Measurements from ENCODE around the gene SPATA2L.

Gene SPATA2L

DNA sequence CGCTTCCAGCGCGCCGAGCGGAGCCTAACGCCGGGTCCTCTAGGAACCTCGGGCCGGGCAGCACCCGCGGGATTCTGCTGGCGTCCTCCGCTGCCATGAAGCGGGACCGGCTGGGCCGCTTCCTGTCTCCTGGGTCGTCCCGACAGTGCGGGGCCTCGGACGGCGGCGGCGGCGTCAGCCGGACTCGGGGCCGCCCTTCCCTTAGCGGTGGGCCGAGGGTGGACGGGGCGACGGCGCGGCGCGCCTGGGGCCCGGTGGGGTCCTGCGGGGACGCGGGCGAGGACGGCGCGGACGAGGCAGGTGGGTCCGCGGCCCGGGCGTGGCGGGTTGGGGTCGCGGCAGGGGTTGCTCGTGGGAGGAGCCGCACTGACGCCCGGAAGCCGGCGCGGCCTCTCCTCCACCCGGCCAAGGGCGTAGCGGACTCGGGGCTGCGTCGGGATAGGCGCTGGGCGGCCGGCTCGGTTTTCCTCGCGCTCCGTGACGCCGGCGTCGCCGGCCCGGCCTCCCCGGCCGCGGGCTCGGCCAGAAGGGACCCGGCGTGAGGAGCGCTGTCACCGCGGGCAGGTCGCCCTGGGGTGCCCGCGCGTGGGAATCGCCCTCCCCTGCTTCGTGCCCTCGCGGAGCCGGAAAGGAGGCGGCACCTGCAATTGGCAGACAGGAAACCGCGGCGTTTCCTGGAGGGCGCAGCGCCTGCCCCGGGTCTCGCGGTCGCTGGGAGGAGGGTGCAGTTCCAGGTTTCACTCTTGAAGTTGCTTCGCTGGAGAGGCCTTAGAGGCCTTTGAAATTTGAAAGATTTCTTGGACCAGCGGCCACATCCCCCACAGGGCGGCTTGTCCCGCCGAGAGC lies 20.3 kb upstream of the SPATA2L start:
- H3K9me3 ChIP-seq (ENCODE audit: low read length): no peaks in the 10 kb centered on the region
- H3K4me3 ChIP-seq (ENCODE audit: low read length): peak overlapping the region; percentile 75
- H2AFZ ChIP-seq (ENCODE audit: low read depth, low read length): peak overlapping the region; percentile 73

DNA sequence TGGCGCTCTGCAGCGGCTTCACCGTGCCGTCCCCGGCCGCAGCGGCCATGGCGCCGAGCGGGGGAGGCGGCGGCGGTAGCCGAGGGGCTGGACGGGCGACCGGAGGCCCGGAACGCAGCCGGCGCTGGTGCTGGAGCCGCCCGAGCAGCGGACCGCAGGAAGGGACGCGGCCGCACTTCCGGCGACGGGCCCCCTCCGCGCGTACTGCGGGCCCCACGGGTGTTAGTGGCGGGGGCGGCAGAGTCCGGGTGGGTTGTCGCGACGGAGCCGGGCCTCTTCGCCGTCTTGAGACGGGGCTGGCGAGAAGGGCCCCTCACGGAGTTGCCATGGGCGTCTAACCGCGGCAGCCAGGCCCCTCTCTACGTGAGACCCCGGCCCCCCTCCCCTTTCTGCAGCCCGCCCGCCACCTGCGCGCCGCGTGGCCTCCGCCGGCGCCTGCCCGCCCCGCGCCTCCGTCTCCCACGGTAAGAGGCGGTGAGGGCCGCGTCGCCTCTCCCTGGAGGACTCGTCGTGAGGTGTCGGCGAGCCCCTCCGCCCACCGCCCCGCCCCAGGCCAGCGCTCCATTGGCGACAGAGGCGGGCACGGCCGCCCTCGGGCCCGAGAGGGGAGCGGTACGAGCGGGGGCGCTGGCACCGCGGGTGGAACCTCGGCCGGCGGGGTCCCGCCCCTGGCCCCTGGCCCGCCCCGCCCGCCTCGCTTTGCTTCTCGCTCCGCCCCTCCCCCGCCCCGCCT lies 19.5 kb upstream of the SPATA2L start, which contains the start of the genes VPS9D1 and ZNF276:
TSS of gene VPS9D1 (minus strand) at position 86 of the 733 bp plus-strand sequence. CDS start at position 49, 37 bp downstream.
TSS of gene ZNF276 (plus strand) at position 725 of the 733 bp plus-strand sequence. CDS start 104 bp downstream, outside the sequence.
- H3K27me3 ChIP-seq (ENCODE audit: insufficient read depth, low read length): no peaks in the 10 kb centered on the region
- peak within 1 kb of the TSS; percentile 75 for H3K4me3 ChIP-seq (ENCODE audit: low read length)
- H3K9me3 ChIP-seq (ENCODE audit: low read length): no peaks in the 10 kb centered on the region
- peaks cover 18% of the 10 kb centered on the region for H3K36me3 ChIP-seq (ENCODE audit: insufficient read depth, low read length)
- peaks cover 19% of the 10 kb centered on the region for H3K4me1 ChIP-seq (ENCODE audit: insufficient read depth, low read length)
- peak within 1 kb of the TSS; percentile 75 for H2AFZ ChIP-seq (ENCODE audit: low read depth, low read length)

More for the DNA sequence above, 20.3 kb upstream of the SPATA2L start:
- Histone ChIP-seq H3K36me3 (ENCODE audit: insufficient read depth, low read length) (peaks cover 19% of the 10 kb centered on the region), H3K27me3 (ENCODE audit: insufficient read depth, low read length) (no peaks in the 10 kb centered on the region), H3K4me1 (ENCODE audit: insufficient read depth, low read length) (peaks cover 19% of the 10 kb centered on the region)

DNA sequence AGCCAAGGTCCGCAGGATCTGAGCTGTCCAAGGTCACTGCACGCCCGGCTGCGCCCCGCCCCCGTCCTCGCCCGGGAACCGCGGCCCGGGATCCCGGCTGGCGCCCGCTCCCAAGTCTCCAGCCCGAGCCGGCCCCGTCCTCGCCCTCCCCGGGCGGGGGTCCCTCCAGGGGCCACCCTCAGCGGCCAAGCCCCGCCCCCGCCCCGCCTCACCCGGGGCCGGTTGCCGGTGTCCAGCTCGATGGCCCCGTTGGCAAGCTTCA lies 19.0 kb upstream of the SPATA2L start:
- Histone ChIP-seq H2AFZ (ENCODE audit: low read depth, low read length) (peak overlapping the region; percentile 75), H3K9me3 (ENCODE audit: low read length) (no peaks in the 10 kb centered on the region), H3K27me3 (ENCODE audit: insufficient read depth, low read length) (no peaks in the 10 kb centered on the region), H3K4me1 (ENCODE audit: insufficient read depth, low read length) (peaks cover 19% of the 10 kb centered on the region), H3K36me3 (ENCODE audit: insufficient read depth, low read length) (peaks cover 22% of the 10 kb centered on the region), H3K4me3 (ENCODE audit: low read length) (peak overlapping the region; percentile 75)

DNA sequence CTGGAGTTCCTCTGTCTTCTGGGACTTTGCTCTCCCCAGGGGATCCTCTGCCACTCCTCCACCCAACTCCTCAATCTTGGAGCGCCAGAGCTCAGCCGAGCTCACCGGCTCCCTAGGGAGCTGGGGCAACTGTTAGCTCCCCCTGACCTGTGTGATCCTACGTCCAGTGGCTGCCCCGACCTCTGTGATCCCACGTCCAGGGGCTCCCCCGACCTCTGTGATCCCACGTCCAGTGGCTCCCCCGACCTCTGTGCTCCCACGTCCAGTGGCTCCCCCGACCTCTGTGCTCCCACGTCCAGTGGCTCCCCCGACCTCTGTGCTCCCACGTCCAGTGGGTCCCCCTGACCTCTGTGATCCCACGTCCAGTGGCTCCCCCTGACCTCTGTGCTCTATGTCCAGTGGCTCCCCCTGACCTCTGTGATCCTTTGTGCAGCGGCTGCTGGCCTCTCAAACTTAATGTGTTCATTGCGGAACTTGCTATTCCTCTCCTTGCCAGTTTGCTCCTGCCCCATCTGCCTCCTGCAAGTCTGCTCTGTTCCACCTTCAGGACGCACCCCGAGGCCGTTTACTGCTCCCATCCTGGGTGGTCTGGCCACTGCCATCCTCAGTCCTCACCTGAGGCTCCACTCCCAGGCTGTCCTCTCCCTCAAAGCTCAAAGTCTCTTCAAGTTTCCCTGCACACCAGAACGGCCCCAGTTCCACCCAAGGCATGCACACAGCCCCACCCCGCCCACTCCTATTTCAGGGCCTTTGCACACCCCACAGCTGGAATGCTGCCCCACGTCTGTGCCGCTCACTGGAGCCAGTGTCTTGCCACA lies 16.4 kb upstream of the SPATA2L start:
- Histone ChIP-seq H2AFZ (ENCODE audit: low read depth, low read length) (no peak overlapping the region), H3K27me3 (ENCODE audit: insufficient read depth, low read length) (no peaks in the 10 kb centered on the region), H3K36me3 (ENCODE audit: insufficient read depth, low read length) (peaks cover 9% of the 10 kb centered on the region), H3K4me1 (ENCODE audit: insufficient read depth, low read length) (peaks cover 16% of the 10 kb centered on the region), H3K9me3 (ENCODE audit: low read length) (no peaks in the 10 kb centered on the region), H3K4me3 (ENCODE audit: low read length) (no peak overlapping the region)

DNA sequence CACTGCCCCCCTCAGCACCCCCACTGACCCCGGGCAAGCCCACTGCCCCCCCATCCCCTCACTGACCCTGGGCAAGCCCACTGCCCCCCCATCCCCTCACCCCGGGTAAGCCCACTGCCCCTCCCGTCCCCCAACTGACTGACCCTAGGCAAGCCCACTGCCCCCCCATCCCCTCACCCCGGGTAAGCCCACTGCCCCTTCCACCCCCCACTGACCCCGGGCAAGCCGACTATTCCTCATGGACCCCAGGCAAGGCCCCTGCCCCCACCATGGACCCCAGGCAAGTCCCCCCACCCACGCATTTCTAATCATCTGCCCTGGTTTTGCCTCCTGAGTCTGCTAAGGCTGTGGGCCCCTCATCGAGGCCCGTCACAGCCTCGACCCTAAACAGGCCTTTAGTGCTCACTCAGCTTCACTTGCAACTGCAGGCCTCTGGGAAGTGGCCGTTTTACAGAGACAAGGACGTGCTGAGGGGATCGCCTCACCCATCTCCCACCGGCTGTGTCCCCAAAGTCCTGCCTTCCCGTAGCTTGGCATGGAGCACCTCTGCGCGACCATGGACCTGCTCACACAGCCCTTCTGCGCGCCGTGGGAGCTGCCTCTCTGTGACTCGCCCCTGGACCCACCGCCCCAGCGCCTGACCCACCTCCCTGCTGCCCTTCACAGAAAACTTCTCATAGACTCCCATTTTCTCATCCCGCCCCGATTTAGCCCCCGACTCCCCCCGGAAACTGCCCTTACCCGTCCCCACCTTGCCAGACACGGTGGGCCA lies 15.6 kb upstream of the SPATA2L start:
- H3K9me3 ChIP-seq (ENCODE audit: low read length): no peaks in the 10 kb centered on the region
- no peaks in the 10 kb centered on the region for H3K27me3 ChIP-seq (ENCODE audit: insufficient read depth, low read length)
- H2AFZ ChIP-seq (ENCODE audit: low read depth, low read length): no peak overlapping the region
- no peak overlapping the region for H3K4me3 ChIP-seq (ENCODE audit: low read length)
- H3K4me1 ChIP-seq (ENCODE audit: insufficient read depth, low read length): peaks cover 9% of the 10 kb centered on the region
- H3K36me3 ChIP-seq (ENCODE audit: insufficient read depth, low read length): peaks cover 4% of the 10 kb centered on the region

DNA sequence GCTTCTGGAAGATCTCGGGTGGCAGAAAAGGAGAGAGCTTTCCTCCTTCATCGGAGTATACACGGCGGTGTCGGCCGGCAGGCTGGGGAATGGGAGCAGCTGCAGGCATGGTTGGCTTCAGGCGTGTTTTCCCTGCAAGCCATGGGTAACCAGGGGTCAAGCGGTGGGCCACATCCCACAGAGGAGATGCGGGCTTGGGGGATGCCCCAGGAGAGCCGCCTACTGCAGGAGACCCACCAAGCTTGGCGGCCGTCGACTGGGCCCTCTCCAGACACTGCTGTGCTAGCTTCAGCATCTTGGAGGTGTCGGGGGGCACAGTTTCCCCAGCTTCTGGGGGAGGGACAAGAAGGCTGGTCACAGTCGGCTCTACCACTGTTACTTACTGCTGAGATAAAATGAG lies 15.0 kb upstream of the SPATA2L start:
- H3K36me3 ChIP-seq (ENCODE audit: insufficient read depth, low read length): peaks cover 4% of the 10 kb centered on the region
- H3K4me1 ChIP-seq (ENCODE audit: insufficient read depth, low read length): peaks cover 9% of the 10 kb centered on the region
- no peaks in the 10 kb centered on the region for H3K9me3 ChIP-seq (ENCODE audit: low read length)
- H3K4me3 ChIP-seq (ENCODE audit: low read length): no peak overlapping the region
- no peaks in the 10 kb centered on the region for H3K27me3 ChIP-seq (ENCODE audit: insufficient read depth, low read length)
- H2AFZ ChIP-seq (ENCODE audit: low read depth, low read length): no peak overlapping the region

DNA sequence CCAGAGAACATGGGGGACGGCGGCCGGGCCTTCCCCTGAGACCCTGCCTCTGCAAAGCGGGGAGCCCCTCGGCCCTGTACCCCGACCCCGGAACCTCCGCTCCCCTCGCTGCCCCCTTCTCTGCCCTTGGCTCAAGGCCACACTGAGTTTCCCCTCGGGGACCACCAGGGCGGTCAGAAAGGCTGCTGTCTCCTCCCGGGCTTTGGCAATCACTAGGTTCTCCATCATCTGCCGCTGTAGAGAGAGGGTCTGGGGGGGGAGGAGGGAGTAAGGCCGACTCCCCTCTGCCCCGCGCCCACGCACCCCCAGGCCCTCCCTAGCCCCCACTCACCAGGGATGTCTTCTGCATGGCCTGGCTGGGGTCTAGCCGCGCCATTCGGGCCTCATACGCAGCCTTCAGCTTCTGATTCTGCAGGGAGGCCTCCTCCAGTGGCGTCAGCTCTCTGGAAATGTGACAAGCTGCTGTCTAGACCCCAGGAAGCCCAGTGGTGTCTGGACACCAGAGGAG lies 10.8 kb upstream of the SPATA2L start:
- Histone ChIP-seq H3K27me3 (ENCODE audit: insufficient read depth, low read length) (no peaks in the 10 kb centered on the region), H3K9me3 (ENCODE audit: low read length) (no peaks in the 10 kb centered on the region), H3K4me1 (ENCODE audit: insufficient read depth, low read length) (peaks cover 2% of the 10 kb centered on the region), H3K36me3 (ENCODE audit: insufficient read depth, low read length) (peaks cover 17% of the 10 kb centered on the region), H3K4me3 (ENCODE audit: low read length) (no peak overlapping the region), H2AFZ (ENCODE audit: low read depth, low read length) (no peak overlapping the region)

DNA sequence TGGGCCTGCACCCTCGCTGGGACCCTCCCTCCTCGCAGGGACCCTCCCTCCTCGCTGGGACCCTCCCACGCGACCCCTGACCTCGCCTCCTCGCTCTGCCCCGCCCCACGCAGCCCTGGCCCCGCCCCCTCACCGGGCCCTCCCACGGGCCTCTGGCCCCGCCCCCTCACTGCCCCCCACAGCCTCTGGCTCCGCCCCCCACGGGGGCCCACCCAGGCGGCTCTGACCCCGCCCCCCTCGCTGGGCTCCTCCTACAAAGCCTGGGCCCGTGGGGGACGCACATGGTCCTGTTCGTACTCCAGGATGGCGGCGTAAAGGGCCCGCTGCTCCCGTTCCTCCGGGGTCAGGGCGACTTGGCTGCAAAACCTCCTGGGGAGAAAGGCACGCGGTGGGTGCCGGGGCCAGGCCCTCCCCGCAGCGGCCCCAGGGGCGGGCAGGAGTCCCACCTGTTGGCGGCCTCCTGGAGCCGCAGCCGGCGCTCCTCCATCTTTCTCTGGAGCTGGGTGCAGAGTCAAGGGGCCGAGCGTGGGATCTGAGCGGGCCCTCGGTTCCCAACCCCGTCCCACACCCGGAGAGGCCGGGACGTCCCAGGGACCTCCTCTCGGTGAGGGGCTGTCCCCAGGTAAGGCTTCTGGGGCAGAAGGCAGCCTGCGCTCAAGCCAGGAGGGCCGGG lies 10.2 kb upstream of the SPATA2L start:
- Histone ChIP-seq H3K4me3 (ENCODE audit: low read length) (no peak overlapping the region), H3K9me3 (ENCODE audit: low read length) (no peaks in the 10 kb centered on the region), H3K27me3 (ENCODE audit: insufficient read depth, low read length) (no peaks in the 10 kb centered on the region), H2AFZ (ENCODE audit: low read depth, low read length) (no peak overlapping the region), H3K36me3 (ENCODE audit: insufficient read depth, low read length) (peaks cover 19% of the 10 kb centered on the region), H3K4me1 (ENCODE audit: insufficient read depth, low read length) (peaks cover 2% of the 10 kb centered on the region)

DNA sequence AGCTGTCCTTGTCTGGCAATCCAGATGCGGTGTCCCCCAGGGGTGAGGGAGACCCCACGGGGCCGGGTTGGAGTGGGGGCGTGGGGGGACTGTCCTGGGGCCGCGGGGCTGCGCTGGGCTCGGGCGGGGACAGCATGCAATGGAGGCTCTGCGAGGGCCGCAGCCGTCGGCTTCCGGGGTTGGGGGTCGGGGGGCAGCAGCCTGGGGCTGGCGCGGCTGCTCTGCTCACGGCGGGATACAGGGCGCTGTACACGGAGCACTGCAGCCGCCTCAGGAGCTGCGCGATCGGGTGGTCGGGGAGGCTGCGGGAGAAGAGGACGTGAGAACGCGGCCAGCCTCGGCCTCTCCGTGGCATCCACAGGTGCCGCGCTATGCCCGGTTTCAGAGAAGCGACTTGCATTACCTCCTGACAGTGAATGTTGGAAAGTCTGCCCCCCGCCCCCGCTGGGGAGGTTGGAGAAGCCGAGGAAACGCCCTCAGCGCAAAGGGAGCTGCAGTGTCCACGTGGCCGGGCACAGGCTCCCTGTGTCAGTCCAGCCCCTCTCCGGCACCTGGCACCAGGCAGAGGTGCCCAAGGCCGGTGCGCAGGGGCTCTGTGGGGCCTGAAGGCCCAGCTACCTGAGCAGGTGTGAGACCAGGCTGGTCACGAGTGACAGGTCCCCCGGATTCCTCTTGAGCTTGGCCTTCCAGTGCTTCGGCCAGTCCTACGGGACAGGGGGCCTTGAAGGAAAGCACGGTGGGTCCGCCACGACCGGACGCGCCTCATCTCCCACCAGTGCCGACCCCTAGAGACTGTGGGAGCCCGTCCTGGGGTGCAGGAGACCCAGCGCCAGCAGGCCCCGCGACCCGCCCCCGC lies 9.4 kb upstream of the SPATA2L start:
- Histone ChIP-seq H3K4me1 (ENCODE audit: insufficient read depth, low read length) (peaks cover 2% of the 10 kb centered on the region), H3K9me3 (ENCODE audit: low read length) (no peaks in the 10 kb centered on the region), H3K27me3 (ENCODE audit: insufficient read depth, low read length) (no peaks in the 10 kb centered on the region), H3K4me3 (ENCODE audit: low read length) (no peak overlapping the region), H3K36me3 (ENCODE audit: insufficient read depth, low read length) (peaks cover 19% of the 10 kb centered on the region), H2AFZ (ENCODE audit: low read depth, low read length) (no peak overlapping the region)

DNA sequence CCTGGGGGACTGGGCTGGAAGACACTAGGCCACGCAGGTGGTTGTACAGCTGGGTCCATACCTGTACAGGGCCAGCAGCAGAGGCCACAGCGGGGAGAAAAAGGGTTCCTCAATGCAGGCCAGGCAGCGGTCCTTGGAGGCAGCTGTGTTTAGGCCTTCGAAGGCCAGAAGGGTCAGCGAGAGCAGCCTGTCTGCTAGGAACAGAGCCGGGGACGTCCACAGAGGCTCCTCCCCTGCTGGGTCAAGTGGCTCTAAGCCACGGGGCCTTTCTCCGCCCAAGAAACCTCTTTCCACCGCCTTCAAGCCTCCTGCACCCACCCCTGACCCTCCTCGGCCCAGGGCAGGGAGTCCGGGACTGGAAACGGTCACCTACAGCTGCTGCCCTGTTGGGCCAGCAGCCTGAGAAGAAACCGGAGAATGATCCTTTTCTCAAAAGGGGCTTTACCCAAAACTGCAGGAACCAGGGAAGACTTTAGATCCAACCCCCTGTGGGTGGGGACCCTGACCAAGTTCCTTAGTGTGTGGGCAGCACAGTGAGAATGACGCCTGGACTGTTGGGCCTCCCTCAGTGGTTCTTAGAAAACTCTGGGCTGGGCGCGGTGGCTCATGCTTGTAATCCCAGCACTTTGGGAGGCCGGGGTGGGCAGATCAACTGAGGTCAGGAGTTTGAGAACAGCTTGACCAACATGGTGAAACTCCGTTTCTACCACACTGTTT lies 8.4 kb upstream of the SPATA2L start:
- Histone ChIP-seq H3K4me1 (ENCODE audit: insufficient read depth, low read length) (peaks cover 2% of the 10 kb centered on the region), H2AFZ (ENCODE audit: low read depth, low read length) (no peak overlapping the region), H3K9me3 (ENCODE audit: low read length) (no peaks in the 10 kb centered on the region), H3K27me3 (ENCODE audit: insufficient read depth, low read length) (no peaks in the 10 kb centered on the region), H3K4me3 (ENCODE audit: low read length) (no peak overlapping the region), H3K36me3 (ENCODE audit: insufficient read depth, low read length) (peaks cover 15% of the 10 kb centered on the region)

DNA sequence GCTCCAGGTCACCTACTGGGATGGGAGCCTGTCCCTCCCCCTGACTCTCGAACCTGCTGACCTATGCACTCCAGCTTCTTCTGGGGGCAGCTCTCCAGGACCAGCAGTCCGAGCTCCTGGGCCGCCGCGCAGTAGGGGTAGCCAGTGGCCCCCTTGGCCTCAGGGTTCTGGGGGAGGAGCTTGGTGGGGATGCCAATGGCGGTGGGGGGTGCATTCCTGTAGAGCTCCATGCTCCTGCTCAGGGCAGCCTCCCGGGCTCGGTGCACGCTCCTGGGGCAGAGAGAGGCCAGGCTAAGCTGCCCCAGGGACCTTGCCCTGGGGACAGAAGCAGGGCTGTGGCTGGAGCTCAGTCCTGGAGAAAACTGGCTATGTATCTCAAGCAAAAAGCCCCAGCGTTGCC lies 7.7 kb upstream of the SPATA2L start:
- H3K9me3 ChIP-seq (ENCODE audit: low read length): no peaks in the 10 kb centered on the region
- H3K4me1 ChIP-seq (ENCODE audit: insufficient read depth, low read length): peaks cover 2% of the 10 kb centered on the region
- H3K4me3 ChIP-seq (ENCODE audit: low read length): no peak overlapping the region
- H3K36me3 ChIP-seq (ENCODE audit: insufficient read depth, low read length): peaks cover 15% of the 10 kb centered on the region
- H3K27me3 ChIP-seq (ENCODE audit: insufficient read depth, low read length): no peaks in the 10 kb centered on the region
- no peak overlapping the region for H2AFZ ChIP-seq (ENCODE audit: low read depth, low read length)

Measured in neuron (in vitro differentiated cells).